Measurements from ENCODE around the gene MDP1.

Gene MDP1

DNA sequence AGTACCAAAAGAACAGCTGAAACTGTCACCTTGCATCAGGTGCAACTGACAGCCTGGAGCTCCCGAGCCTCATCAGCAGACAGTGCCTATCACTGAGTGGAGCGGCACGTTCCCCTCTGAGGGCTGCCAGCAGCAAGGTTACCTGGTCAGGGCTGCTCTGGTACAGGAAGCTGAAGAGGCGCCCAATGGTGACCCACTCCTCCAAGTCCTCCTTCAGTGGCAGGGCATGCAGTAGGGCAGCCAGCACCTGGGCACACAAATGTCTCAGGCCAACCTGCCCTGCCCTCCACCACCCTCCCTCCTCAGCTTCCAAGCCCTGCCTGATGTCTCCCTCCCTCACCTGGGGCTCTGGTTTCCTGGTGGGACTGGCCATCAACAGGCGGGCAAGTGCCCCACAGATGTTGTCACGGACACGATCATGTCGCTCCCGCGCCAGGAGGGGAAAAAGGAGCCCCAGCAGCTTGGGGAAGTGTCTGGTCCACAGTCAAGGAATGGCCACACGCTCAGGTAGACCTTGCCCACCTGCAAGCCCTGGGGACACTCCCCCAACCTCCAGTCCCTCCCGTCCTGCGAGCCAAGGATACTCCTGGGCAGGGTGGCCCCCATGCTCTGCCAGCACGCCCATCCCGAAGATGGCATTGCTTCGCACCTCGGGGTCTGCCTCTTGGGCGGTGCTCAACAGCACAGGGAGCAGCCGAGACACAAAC, 34.3 kb downstream of the MDP1 start:
- H3F3A ChIP-seq (ENCODE audit: insufficient read depth, low read length), result no peaks in the 10 kb centered on the region
- H3K9me3 ChIP-seq (replicated peaks; ENCODE audit: insufficient read depth, low read length), result no peaks in the 10 kb centered on the region
- no peak overlapping the region for H3K27ac ChIP-seq (ENCODE audit: low read length)
- H3K9me2 ChIP-seq (replicated peaks; ENCODE audit: insufficient read depth, low read length), result no peaks in the 10 kb centered on the region
- TF ChIP-seq EZH2phosphoT487 (IDR thresholded peaks at IDR 0.05; ENCODE audit: low read length), result no peak
- no peak for TF ChIP-seq EZH2 (optimal IDR thresholded peaks at IDR 0.05; ENCODE audit: low read depth, low read length)
- TF ChIP-seq, protein P1, sequence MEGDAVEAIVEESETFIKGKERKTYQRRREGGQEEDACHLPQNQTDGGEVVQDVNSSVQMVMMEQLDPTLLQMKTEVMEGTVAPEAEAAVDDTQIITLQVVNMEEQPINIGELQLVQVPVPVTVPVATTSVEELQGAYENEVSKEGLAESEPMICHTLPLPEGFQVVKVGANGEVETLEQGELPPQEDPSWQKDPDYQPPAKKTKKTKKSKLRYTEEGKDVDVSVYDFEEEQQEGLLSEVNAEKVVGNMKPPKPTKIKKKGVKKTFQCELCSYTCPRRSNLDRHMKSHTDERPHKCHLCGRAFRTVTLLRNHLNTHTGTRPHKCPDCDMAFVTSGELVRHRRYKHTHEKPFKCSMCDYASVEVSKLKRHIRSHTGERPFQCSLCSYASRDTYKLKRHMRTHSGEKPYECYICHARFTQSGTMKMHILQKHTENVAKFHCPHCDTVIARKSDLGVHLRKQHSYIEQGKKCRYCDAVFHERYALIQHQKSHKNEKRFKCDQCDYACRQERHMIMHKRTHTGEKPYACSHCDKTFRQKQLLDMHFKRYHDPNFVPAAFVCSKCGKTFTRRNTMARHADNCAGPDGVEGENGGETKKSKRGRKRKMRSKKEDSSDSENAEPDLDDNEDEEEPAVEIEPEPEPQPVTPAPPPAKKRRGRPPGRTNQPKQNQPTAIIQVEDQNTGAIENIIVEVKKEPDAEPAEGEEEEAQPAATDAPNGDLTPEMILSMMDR (IDR thresholded peaks at IDR 0.05; ENCODE audit: low read length), result no peak
- no peak overlapping the region for H3K4me3 ChIP-seq (ENCODE audit: low read length)
- DNase-seq, result no peak
- H3K79me2 ChIP-seq (ENCODE audit: low read length), result no peaks in the 10 kb centered on the region
- H3K27me3 ChIP-seq (replicated peaks; ENCODE audit: insufficient read depth, low read length), result no peaks in the 10 kb centered on the region
- H3K36me3 ChIP-seq (replicated peaks; ENCODE audit: insufficient read depth, low read length), result no peaks in the 10 kb centered on the region
- H2AFZ ChIP-seq (ENCODE audit: low read length), result no peak overlapping the region
- H4K20me1 ChIP-seq (ENCODE audit: insufficient read depth, low read length), result no peaks in the 10 kb centered on the region
- H3K4me1 ChIP-seq (ENCODE audit: low read length), result no peaks in the 10 kb centered on the region
- no peak overlapping the region for H3K9ac ChIP-seq (ENCODE audit: low read length)
- no peak overlapping the region for H3K4me2 ChIP-seq (ENCODE audit: low read depth, low read length)

DNA sequence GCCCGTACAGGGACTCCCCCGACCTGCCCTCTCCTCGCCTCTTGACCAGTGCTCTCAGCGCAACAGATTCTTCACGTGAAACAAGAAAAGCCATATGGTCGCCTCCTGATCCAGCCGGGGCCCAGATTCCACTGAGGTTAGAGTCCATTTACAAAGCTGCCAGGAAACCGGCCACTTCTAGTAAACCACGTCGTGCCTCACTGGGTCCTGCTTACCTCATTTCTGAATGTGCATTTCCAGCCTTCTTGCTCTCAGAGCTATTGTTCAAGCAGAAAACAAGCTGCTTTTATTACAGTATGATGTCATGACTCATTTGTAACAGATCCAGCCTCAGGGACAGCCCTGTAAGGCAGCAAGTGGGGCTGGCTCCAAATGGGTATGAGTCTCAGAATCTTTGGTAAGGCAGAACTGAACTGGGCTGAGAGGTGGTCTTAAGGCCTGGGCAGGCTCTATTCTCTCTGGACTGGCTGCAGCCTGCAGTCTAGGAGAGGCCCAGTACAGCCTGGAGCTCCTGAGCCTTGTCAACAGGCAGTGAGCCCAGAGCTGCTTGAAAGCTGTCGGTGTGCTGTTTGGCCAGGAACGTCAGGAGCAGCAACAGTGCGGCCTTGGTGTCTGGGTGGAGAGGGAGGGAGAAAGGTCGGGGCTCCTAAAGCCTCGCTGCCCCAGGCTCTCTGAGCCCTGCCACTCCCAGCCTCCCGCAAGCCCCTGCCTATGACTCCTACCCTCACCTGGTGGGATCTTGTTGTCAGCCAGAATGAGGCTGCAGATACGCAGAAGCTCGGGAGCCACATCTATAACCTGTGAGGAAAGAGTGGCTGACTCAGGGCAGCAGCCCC, 35.7 kb downstream of the MDP1 start:
- Histone ChIP-seq H3K9me3 (replicated peaks; ENCODE audit: insufficient read depth, low read length) (no peaks in the 10 kb centered on the region), H3K27ac (ENCODE audit: low read length) (no peak overlapping the region), H3K36me3 (replicated peaks; ENCODE audit: insufficient read depth, low read length) (no peaks in the 10 kb centered on the region), H3K9me2 (replicated peaks; ENCODE audit: insufficient read depth, low read length) (no peaks in the 10 kb centered on the region), H4K20me1 (ENCODE audit: insufficient read depth, low read length) (no peaks in the 10 kb centered on the region), H3K4me2 (ENCODE audit: low read depth, low read length) (no peak overlapping the region), H2AFZ (ENCODE audit: low read length) (no peak overlapping the region), H3K27me3 (replicated peaks; ENCODE audit: insufficient read depth, low read length) (no peaks in the 10 kb centered on the region), H3K4me1 (ENCODE audit: low read length) (no peaks in the 10 kb centered on the region), H3F3A (ENCODE audit: insufficient read depth, low read length) (no peaks in the 10 kb centered on the region), H3K4me3 (ENCODE audit: low read length) (no peak overlapping the region), H3K79me2 (ENCODE audit: low read length) (no peaks in the 10 kb centered on the region), H3K9ac (ENCODE audit: low read length) (no peak overlapping the region)
- TF ChIP-seq EZH2phosphoT487 (IDR thresholded peaks at IDR 0.05; ENCODE audit: low read length), result no peak
- TF ChIP-seq, protein P1 (IDR thresholded peaks at IDR 0.05; ENCODE audit: low read length), result no peak
- no peak for TF ChIP-seq EZH2 (optimal IDR thresholded peaks at IDR 0.05; ENCODE audit: low read depth, low read length)
- DNase-seq, result no peak

DNA sequence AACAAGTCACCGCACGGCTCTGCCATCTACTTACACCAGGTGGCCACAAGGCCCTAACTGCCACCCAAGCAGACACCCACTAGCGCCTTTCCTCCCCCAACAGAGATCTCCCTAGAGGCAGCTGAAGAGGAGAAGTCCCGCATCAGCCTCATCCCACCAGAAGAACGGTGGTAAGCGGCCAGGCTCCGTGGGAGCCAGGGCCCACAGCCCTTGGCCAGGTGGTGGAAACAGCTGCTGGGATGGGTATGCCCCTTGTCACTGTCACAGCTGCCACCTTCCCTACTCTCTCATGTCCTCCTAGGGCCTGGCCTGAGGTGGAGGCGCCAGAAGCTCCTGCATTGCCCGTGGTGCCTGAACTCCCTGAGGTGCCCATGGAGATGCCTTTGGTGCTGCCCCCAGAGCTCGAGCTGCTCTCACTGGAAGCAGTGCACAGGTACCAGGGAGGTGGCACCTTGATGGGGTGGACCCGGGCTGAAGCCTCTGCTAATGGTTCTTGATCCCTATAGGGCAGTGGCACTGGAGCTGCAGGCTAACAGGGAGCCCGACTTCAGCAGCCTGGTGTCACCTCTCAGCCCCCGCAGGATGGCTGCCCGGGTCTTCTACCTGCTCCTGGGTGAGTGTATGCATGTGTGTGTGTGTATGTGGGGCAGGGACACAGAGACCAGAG, 36.4 kb downstream of the MDP1 start:
- Histone ChIP-seq H4K20me1 (ENCODE audit: insufficient read depth, low read length) (no peaks in the 10 kb centered on the region), H3F3A (ENCODE audit: insufficient read depth, low read length) (no peaks in the 10 kb centered on the region), H3K79me2 (ENCODE audit: low read length) (no peaks in the 10 kb centered on the region), H3K4me1 (ENCODE audit: low read length) (no peaks in the 10 kb centered on the region), H2AFZ (ENCODE audit: low read length) (no peak overlapping the region), H3K9ac (ENCODE audit: low read length) (no peak overlapping the region), H3K4me3 (ENCODE audit: low read length) (no peak overlapping the region), H3K27ac (ENCODE audit: low read length) (no peak overlapping the region), H3K27me3 (replicated peaks; ENCODE audit: insufficient read depth, low read length) (no peaks in the 10 kb centered on the region), H3K36me3 (replicated peaks; ENCODE audit: insufficient read depth, low read length) (no peaks in the 10 kb centered on the region), H3K9me2 (replicated peaks; ENCODE audit: insufficient read depth, low read length) (no peaks in the 10 kb centered on the region), H3K4me2 (ENCODE audit: low read depth, low read length) (no peak overlapping the region), H3K9me3 (replicated peaks; ENCODE audit: insufficient read depth, low read length) (no peaks in the 10 kb centered on the region)
- DNase-seq, result no peak
- TF ChIP-seq, protein P1 (IDR thresholded peaks at IDR 0.05; ENCODE audit: low read length), result no peak
- TF ChIP-seq EZH2 (optimal IDR thresholded peaks at IDR 0.05; ENCODE audit: low read depth, low read length), result no peak
- TF ChIP-seq EZH2phosphoT487 (IDR thresholded peaks at IDR 0.05; ENCODE audit: low read length), result no peak

Measured in MM.1S (cell line).